Liver (tissue), 3 donors: Measurements from ENCODE around the gene GLB1L3.

ENCODE experiments used
- CTCF ChIP-seq: fragments of 150-350 bp; IDR thresholded peaks from 2 replicates; pipeline ENCODE4 v1.5.1; 2017; ENCODE audit warnings: improper control_type of control experiment, low read depth, low read length; ENCODE audit not compliant: missing input control
- HNF4G ChIP-seq: IDR thresholded peaks from 2 replicates; pipeline ENCODE4 v1.6.1; 2016; ENCODE audit warnings: antibody characterized with exemption
- donor health status: healthy.
- donor health status: healthy.

DNA sequence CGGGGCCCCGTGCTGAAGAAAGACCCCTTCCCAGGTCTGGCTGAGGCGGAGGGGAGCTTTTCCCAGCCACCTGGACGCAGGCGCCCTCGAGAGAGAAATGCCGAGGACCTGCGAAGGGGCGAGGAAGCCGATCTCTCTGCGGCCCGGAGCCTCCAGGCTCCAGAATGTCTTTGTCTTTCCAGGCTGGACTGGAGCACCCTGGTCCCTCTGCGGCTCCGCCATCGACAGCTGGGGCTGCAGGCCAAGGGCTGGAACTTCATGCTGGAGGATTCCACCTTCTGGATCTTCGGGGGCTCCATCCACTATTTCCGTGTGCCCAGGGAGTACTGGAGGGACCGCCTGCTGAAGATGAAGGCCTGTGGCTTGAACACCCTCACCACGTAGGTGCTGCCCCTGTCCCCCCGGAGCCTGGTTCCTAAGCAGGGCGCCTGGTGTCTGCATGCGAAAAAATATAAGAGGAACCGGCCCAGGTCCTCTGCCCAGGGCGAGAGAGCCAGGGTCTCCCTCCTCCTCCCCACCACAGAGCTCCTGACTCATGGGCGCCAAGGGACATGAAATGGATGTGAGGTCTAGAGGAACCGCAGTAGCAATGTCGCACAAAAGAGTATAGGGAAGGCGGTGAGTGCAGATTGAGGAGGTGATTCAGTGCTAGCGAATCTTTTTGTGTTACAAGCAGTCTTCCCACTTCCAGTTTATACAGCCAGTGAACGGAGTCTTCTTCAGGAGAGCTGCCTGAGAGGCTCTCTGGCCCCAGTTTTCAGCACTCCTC, 66.6 kb downstream of the GLB1L3 start:
- TF ChIP-seq HNF4G, result no peak
- TF ChIP-seq CTCF, result no peak
